Mesothelial cell of epicardium (in vitro differentiated cells): Measurements from ENCODE around the gene MTA1. TPM values are rescaled to one million over a fixed set of nuclear protein-coding genes. Genes with fewer than 3 reads are reported as not detected.
A peak's percentile ranks its signal among the peaks of the same experiment; 100 is the strongest.

Experiments used
- DNase-seq, 2 experiments: peaks; one replicate each; pipeline ENCODE4 v3.0.0; 2021; ENCODE audit warnings: low spot score in 2 of 2; ENCODE audit not compliant: unreplicated experiment in 2 of 2
- H3K27ac Mint-ChIP-seq: 2 replicates; pipeline ENCODE4 v1.8.0; 2021; ENCODE audit warnings: mixed read lengths
- H3K27me3 Mint-ChIP-seq: 2 replicates; pipeline ENCODE4 v1.8.0; 2021; ENCODE audit warnings: low read depth, mixed read lengths
- H3K36me3 Mint-ChIP-seq: 2 replicates; pipeline ENCODE4 v1.8.0; 2021; ENCODE audit warnings: mixed read lengths
- H3K4me1 Mint-ChIP-seq: 2 replicates; pipeline ENCODE4 v1.8.0; 2021; ENCODE audit warnings: mixed read lengths
- H3K4me3 Mint-ChIP-seq: 2 replicates; pipeline ENCODE4 v1.8.0; 2021; ENCODE audit warnings: mild to moderate bottlenecking, moderate library complexity, mixed read lengths
- H3K9me3 Mint-ChIP-seq: 2 replicates; pipeline ENCODE4 v1.8.0; 2021; ENCODE audit warnings: mixed read lengths
- CTCF ChIP-seq: fragments of 200-600 bp; sonication (generic); IDR thresholded peaks from one replicate; pipeline ENCODE4 v1.5.0; 2021; ENCODE audit warnings: antibody characterized with exemption; ENCODE audit not compliant: unreplicated experiment
- total RNA-seq: library from RNA; stranded (reverse); gene quantifications from 3 replicates; pipeline ENCODE4 v1.2.1, GENCODE V29; 2021

Gene MTA1
- total RNA-seq, 1 donor from 2014 or later: 259 TPM

- no peak overlapping the region for H3K27ac Mint-ChIP-seq
- peaks cover 2% of the 10 kb centered on the region for H3K36me3 Mint-ChIP-seq
- no peaks in the 10 kb centered on the region for H3K27me3 Mint-ChIP-seq
- no peaks in the 10 kb centered on the region for H3K4me1 Mint-ChIP-seq
- no peaks in the 10 kb centered on the region for H3K9me3 Mint-ChIP-seq
- no peak for DNase-seq
- H3K4me3 Mint-ChIP-seq: no peak overlapping the region
- no peak for TF ChIP-seq CTCF
These were observed 26.5 kb downstream of the MTA1 start for GRCh38 chr14:105445901-105446845.

DNA sequence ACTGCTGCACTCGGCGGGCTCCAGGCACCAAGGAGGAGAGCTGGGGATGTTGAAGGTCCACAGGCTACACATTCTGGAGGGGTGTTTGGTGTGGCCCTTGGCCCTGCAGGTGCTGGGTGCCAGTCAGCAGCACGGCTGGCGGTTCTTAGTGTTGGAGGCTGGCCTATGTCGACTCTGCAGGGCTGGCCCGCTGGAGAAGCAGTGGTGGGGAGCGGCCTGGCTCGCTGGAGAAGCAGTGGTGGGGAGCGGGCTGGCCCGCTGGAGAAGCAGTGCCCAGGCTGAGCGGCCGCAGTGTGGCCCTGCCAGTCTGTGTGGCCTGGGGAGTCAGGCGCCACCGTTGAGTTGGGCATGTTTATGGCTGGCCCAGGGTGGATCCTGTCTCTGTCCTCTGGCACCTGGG lies 27.3 kb downstream of the MTA1 start:
- H3K9me3 Mint-ChIP-seq: no peaks in the 10 kb centered on the region

DNA sequence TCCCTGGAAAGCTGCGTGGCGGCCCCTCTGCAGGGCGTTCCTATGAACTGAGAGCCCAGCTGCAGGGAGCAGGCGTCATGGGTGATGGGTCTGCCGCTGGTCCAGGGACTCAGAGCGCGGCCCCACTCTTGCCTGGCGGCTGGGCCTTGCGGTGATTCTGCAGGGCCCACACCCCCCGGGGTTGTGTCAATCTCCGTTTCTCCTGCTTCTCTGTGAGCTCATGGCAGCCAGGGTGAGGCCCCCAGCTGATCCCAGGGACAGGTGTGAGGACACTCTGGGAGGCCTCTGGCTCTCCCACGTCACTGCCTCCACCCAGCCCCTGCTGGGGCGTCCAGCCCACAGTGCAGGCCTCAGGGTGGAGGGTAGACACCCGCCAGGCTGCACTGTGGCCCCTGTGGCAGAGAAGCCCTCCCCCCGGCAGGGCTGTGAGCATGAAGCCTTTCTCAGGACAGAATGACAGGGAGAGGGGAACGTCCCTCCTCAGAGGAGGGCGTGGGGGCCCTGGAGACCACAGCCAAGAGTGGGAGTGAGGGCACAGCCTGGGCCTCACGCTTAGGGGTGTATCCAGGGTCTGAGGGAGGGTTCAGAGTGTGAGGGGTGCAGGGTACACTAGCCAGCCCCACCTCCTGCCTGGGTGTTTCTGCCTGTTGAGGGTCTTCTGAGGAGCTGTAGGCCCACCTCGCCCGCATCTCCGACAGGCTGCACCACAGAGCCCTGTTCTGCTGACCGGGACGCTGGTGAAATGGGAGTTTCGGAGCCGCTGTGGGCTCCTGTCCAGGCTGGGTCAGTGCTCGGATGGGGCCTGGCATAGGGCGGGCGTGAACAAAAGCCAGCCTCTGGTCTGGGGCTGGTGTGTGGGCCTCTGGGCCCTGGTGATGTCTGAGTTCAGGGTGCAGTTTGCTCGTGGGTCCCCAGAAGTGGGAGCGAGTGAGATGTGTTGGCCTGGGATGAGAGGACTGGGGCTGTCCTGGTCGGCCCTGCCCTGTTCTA lies 28.3 kb downstream of the MTA1 start:
- Mint-ChIP-seq H3K27ac (no peak overlapping the region), H3K4me3 (no peak overlapping the region), H3K27me3 (no peaks in the 10 kb centered on the region), H3K9me3 (no peaks in the 10 kb centered on the region), H3K36me3 (peaks cover 6% of the 10 kb centered on the region), H3K4me1 (no peaks in the 10 kb centered on the region)
- TF ChIP-seq CTCF: no peak
- DNase-seq: no peak

More for the DNA sequence above, 27.3 kb downstream of the MTA1 start:
- no peaks in the 10 kb centered on the region for H3K4me1 Mint-ChIP-seq
- H3K27ac Mint-ChIP-seq: no peak overlapping the region
- TF ChIP-seq CTCF: no peak
- no peak for DNase-seq
- no peak overlapping the region for H3K4me3 Mint-ChIP-seq
- no peaks in the 10 kb centered on the region for H3K27me3 Mint-ChIP-seq
- H3K36me3 Mint-ChIP-seq: peaks cover under 1% of the 10 kb centered on the region

- Mint-ChIP-seq H3K9me3 (no peaks in the 10 kb centered on the region), H3K36me3 (peaks cover 10% of the 10 kb centered on the region), H3K27me3 (no peaks in the 10 kb centered on the region), H3K4me1 (no peaks in the 10 kb centered on the region), H3K27ac (no peak overlapping the region), H3K4me3 (no peak overlapping the region)
- DNase-seq: peak in 1 of 2 experiments; percentile 65
- TF ChIP-seq CTCF: peak; percentile 72
These were observed 29.1 kb downstream of the MTA1 start for GRCh38 chr14:105448706-105449111.

- no peak for DNase-seq
- no peaks in the 10 kb centered on the region for H3K4me1 Mint-ChIP-seq
- no peak for TF ChIP-seq CTCF
- H3K27ac Mint-ChIP-seq: no peak overlapping the region
- no peaks in the 10 kb centered on the region for H3K27me3 Mint-ChIP-seq
- no peaks in the 10 kb centered on the region for H3K9me3 Mint-ChIP-seq
- peaks cover 12% of the 10 kb centered on the region for H3K36me3 Mint-ChIP-seq
- no peak overlapping the region for H3K4me3 Mint-ChIP-seq
These were observed 29.9 kb downstream of the MTA1 start for GRCh38 chr14:105449276-105450122.
